Psoas muscle (tissue), 8 donors: ENCODE measurements around the gene SMC1A. TPM values are rescaled to one million over a fixed set of nuclear protein-coding genes. Genes with fewer than 3 reads are reported as not detected.

Experiments
- ATAC-seq, 4 donors: fragments of 200-7000 bp; cut with Tn5 transposase; one replicate each; pipeline ENCODE4 v1.9.1; 2020; ENCODE audit warnings: moderate library complexity in 3 of 4, mild to moderate bottlenecking in 2 of 4
- DNase-seq, 2 donors: peaks; one replicate each; pipeline ENCODE4 v3.0.0-alpha.2; 2020
- H3K27ac ChIP-seq: fragments of 200-600 bp; one replicate; pipeline ENCODE4 v1.8.0; 2022
- H3K27me3 ChIP-seq, 3 donors: fragments of 200-600 bp in 1 of 3; one replicate each; pipeline versions ENCODE4 v1.6.1 to v1.8.0; 2013 to 2022; ENCODE audit warnings: low read length in 2 of 3, mild to moderate bottlenecking in 2 of 3, moderate library complexity in 1 of 3; ENCODE audit not compliant: insufficient read depth in 3 of 3
- H3K36me3 ChIP-seq, 2 donors: fragments of 200-600 bp in 1 of 2; one replicate each; pipeline versions ENCODE4 v1.6.1 to v1.8.0; 2013 to 2022; ENCODE audit warnings: low read depth in 1 of 2, mild to moderate bottlenecking in 1 of 2, moderate library complexity in 1 of 2; ENCODE audit not compliant: insufficient read depth in 1 of 2
- H3K4me1 ChIP-seq: fragments of 200-600 bp; one replicate; pipeline ENCODE4 v1.8.0; 2022
- H3K4me3 ChIP-seq: fragments of 200-600 bp; one replicate; pipeline ENCODE4 v1.8.0; 2022; ENCODE audit warnings: mild to moderate bottlenecking
- H3K9me3 ChIP-seq: fragments of 200-600 bp; one replicate; pipeline ENCODE4 v1.8.0; 2022
- CTCF ChIP-seq: fragments of 200-600 bp; IDR thresholded peaks from one replicate; pipeline ENCODE4 v1.8.0; 2022; ENCODE audit warnings: antibody characterized with exemption
- WGBS, 3 donors: extraction: QIAGEN DNeasy Blood & Tissue Kit; methylation state at CpG; one replicate each; pipeline versions ENCODE4 v1.1.6 to v1.1.7; 2013; 5-methylcytosine and 5-hydroxymethylcytosine counted together
- intact Hi-C, 2 donors: fragments of 100-400 bp; cut with DNase I; formaldehyde crosslinking; loops; one replicate each; pipeline versions ENCODE4 v1.11.0 to v1.14.2; 2022
- polyA plus RNA-seq, 3 donors: library from polyadenylated mRNA; stranded (reverse); fragments of 200-250 nt; gene quantifications; one replicate each; pipeline ENCODE4 v1.2.3, GENCODE V29; 2013
- total RNA-seq, 4 donors: library from RNA; stranded (reverse); fragmentation: NEBNext Ultra II Directional in 2 of 4; extraction: Animal tissue kit (Norgen Biotek cat#: 25700) in 2 of 4; gene quantifications; one replicate each; pipeline versions ENCODE4 v1.2.1 to v1.2.4, GENCODE V29; 2021 to 2023
- donor health status: healthy with polysubstance abuse.
- donor health status: DM: no; HTN: no; CAD: no; lungs with moderate emphysema.
- donor health status: Bipolar disorder and iron deficiency.
- donor health status: healthy.
- donor health status: DM: yes; HTN: yes; CAD: no.
- donor health status: DM: no; HTN: no; CAD: no.
- donor health status: DM: no; HTN: no; CAD: no.
- donor health status: DM: yes; HTN: yes; CAD: no.

Gene SMC1A
- total and polyA plus RNA-seq, 7 donors = 8.1 to 45.0 (median 25.9) TPM

- peak overlapping the region; percentile 60 for H3K4me3 ChIP-seq
- DNase-seq = peak; percentile 84 to 93
- H3K27me3 ChIP-seq = peaks cover 0 to 46% (median 0%) of the 10 kb centered on the region in 3 donors
- H3K27ac ChIP-seq = peak overlapping the region; percentile 92
- WGBS, 3 donors = 6 to 15% (median 10%) methylated on average over 23 to 44 of the region's 44 CpGs
- peak; percentile 86 to 92 (median 88) for ATAC-seq
- no peaks in the 10 kb centered on the region for H3K9me3 ChIP-seq
- no peaks in the 10 kb centered on the region for H3K36me3 ChIP-seq
- TF ChIP-seq CTCF = no peak
- intact Hi-C loops = no loop called here
- H3K4me1 ChIP-seq = peaks cover 4% of the 10 kb centered on the region
These were observed 19.3 kb upstream of the SMC1A start for GRCh38 chrX:53441531-53442321.

- ATAC-seq (peak; percentile 79 to 89 (median 84)), DNase-seq (peak; percentile 87 to 91)
- H3K4me1 ChIP-seq = peaks cover 4% of the 10 kb centered on the region
- peak overlapping the region; percentile 92 for H3K27ac ChIP-seq
- peak overlapping the region; percentile 60 for H3K4me3 ChIP-seq
- H3K9me3 ChIP-seq = no peaks in the 10 kb centered on the region
- intact Hi-C loops = no loop called here
- no peak for TF ChIP-seq CTCF
- H3K27me3 ChIP-seq = peaks cover 0 to 38% (median 0%) of the 10 kb centered on the region in 3 donors
- no peaks in the 10 kb centered on the region for H3K36me3 ChIP-seq
- 4 to 14% (median 8%) methylated on average over 29 to 39 of the region's 39 CpGs for WGBS, 3 donors
These were observed 18.4 kb upstream of the SMC1A start for GRCh38 chrX:53440621-53441517.

- H3K4me3 ChIP-seq = peak overlapping the region; percentile 60
- peak overlapping the region; percentile 92 for H3K27ac ChIP-seq
- 72 to 83% (median 74%) methylated on average over 5 of the region's 5 CpGs for WGBS, 3 donors
- TF ChIP-seq CTCF = no peak
- H3K9me3 ChIP-seq = no peaks in the 10 kb centered on the region
- ATAC-seq = no peak
- no peak for DNase-seq
- peaks cover 4% of the 10 kb centered on the region for H3K4me1 ChIP-seq
- no peaks in the 10 kb centered on the region for H3K36me3 ChIP-seq
- peaks cover 0 to 38% (median 0%) of the 10 kb centered on the region in 3 donors for H3K27me3 ChIP-seq
- intact Hi-C loops = no loop called here
These were observed 17.6 kb upstream of the SMC1A start for GRCh38 chrX:53440101-53440500.

GRCh38 chrX:53438832-53439230 lies 16.4 kb upstream of the SMC1A start:
- Histone ChIP-seq H3K9me3 (no peaks in the 10 kb centered on the region), H3K4me1 (peaks cover 4% of the 10 kb centered on the region), H3K27ac (no peak overlapping the region), H3K27me3 (peaks cover 0 to 38% (median 0%) of the 10 kb centered on the region in 3 donors), H3K36me3 (no peaks in the 10 kb centered on the region), H3K4me3 (no peak overlapping the region)
- ATAC-seq (no peak), DNase-seq (no peak)
- WGBS, 3 donors = 49 to 53% (median 50%) methylated on average over 1 of the region's 1 CpG
- intact Hi-C loops = loop anchor here in 1 of 2 donors (10.0 kb wide), 2 partner anchors 124 to 154 kb away; partner anchors contain the start of gene IQSEC2
- no peak for TF ChIP-seq CTCF
